Measurements from ENCODE around the gene RPTOR.

GRCh38 chr17:80921741-80922579 is 377.3 kb downstream of the RPTOR start:
- TF ChIP-seq NFIC (IDR thresholded peaks at IDR 0.05; ENCODE audit: low read depth, low read length), result no peak
- no peak for TF ChIP-seq BCL11A (IDR thresholded peaks at IDR 0.05; ENCODE audit: low read depth, low read length)
- no peak for TF ChIP-seq CTCF (IDR thresholded peaks at IDR 0.05 in 2 of 3, conservative IDR thresholded peaks at IDR 0.05 in 1 of 3; ENCODE audit: control insufficient read depth in 2 of 3, extremely low read depth in 1 of 3, insufficient read depth in 1 of 3, low read depth in 3 of 3, low read length in 3 of 3)
- no peak for TF ChIP-seq YBX1 (IDR thresholded peaks at IDR 0.05)
- no peak for TF ChIP-seq USF2 (IDR thresholded peaks at IDR 0.05; ENCODE audit: borderline replicate concordance, low read depth, low read length)
- no peak for TF ChIP-seq MEF2A (IDR thresholded peaks at IDR 0.05; ENCODE audit: insufficient read depth, low read depth, low read length)
- no peak for TF ChIP-seq ZBTB11 (CRISPR knock-in tag; IDR thresholded peaks at IDR 0.05)
- TF ChIP-seq ZNF592 (IDR thresholded peaks at IDR 0.05), result no peak
- no peak for TF ChIP-seq MTA3 (IDR thresholded peaks at IDR 0.05; ENCODE audit: borderline replicate concordance, low read length)
- TF ChIP-seq MXI1 (IDR thresholded peaks at IDR 0.05; ENCODE audit: low read depth, low read length), result no peak
- TF ChIP-seq SUZ12 (IDR thresholded peaks at IDR 0.05; ENCODE audit: unreplicated experiment), result no peak
- TF ChIP-seq POLR2A (IDR thresholded peaks at IDR 0.05; ENCODE audit: low read depth, low read length), result no peak; the same call in 1 of the 2 replicates
- TF ChIP-seq CBX5 (IDR thresholded peaks at IDR 0.05; ENCODE audit: low read depth), result no peak
